Right renal cortex interstitium (tissue), 3 donors: ENCODE measurements around the gene MAD2L2. TPM values are rescaled to one million over a fixed set of nuclear protein-coding genes. Genes with fewer than 3 reads are reported as not detected.
"Not testable (repeated sequence)": the region's sequence is repeated elsewhere in the genome, so short reads cannot be mapped to it uniquely, and the experiment has no call there.

ENCODE experiments used
- DNase-seq, 3 donors: peaks; one replicate each; pipeline ENCODE4 v3.0.0-alpha.2; 2013; ENCODE audit warnings: low read depth in 3 of 3, low spot score in 2 of 3
- polyA plus RNA-seq, 3 donors: library from polyadenylated mRNA; unstranded; fragments of 120-200 nt; gene quantifications; one replicate each; pipeline ENCODE4 v1.2.1, GENCODE V29; 2013; ENCODE audit not compliant: insufficient read length in 3 of 3

The MAD2L2 gene
- polyA plus RNA-seq, 3 donors, result 41.9 to 45.9 (median 44.7) TPM

GRCh38 chr1:11654137-11654938 is 26.6 kb downstream of the MAD2L2 start, which contains the start of the genes FBXO2 and FBXO44:
Gene FBXO2 (minus strand): TSS chr1:11654429. CDS start chr1:11654340, 89 bp downstream.
Gene FBXO44 (plus strand): TSS chr1:11654877. CDS start chr1:11655836, 959 bp downstream.
- DNase-seq, result no peak

GRCh38 chr1:11653861-11654136 is 27.1 kb downstream of the MAD2L2 start:
- DNase-seq, result no peak

- DNase-seq, result no peak
Measured at GRCh38 chr1:11653101-11653860, 27.7 kb downstream of the MAD2L2 start.

- no peak for DNase-seq
Measured at GRCh38 chr1:11652203-11652780, 28.7 kb downstream of the MAD2L2 start.

- DNase-seq, result no peak
Measured at GRCh38 chr1:11651017-11651416, 29.9 kb downstream of the MAD2L2 start.

GRCh38 chr1:11650331-11650991 is 30.5 kb downstream of the MAD2L2 start:
- no peak for DNase-seq

- DNase-seq, result no peak
Measured at GRCh38 chr1:11649624-11650330, 31.2 kb downstream of the MAD2L2 start.

- DNase-seq, result no peak
Measured at GRCh38 chr1:11649237-11649623, 31.7 kb downstream of the MAD2L2 start.

- no peak for DNase-seq
Measured at GRCh38 chr1:11648732-11649158, 32.2 kb downstream of the MAD2L2 start.

GRCh38 chr1:11648039-11648438 is 32.9 kb downstream of the MAD2L2 start:
- DNase-seq, result no peak

- no peak for DNase-seq
Measured at GRCh38 chr1:11647333-11647732, 33.6 kb downstream of the MAD2L2 start.

- DNase-seq, result no peak
Measured at GRCh38 chr1:11646317-11646716, 34.6 kb downstream of the MAD2L2 start.

- DNase-seq, result no peak
Measured at GRCh38 chr1:11645670-11646265, 35.2 kb downstream of the MAD2L2 start.

GRCh38 chr1:11645270-11645669 is 35.7 kb downstream of the MAD2L2 start:
- DNase-seq, result no peak

GRCh38 chr1:11643782-11644181 is 37.2 kb downstream of the MAD2L2 start:
- no peak for DNase-seq

- not testable (repeated sequence) for DNase-seq
Measured at GRCh38 chr1:11642418-11643017, 38.4 kb downstream of the MAD2L2 start.

- DNase-seq, result no peak
Measured at GRCh38 chr1:11641776-11642305, 39.1 kb downstream of the MAD2L2 start.

- no peak for DNase-seq
Measured at GRCh38 chr1:11640944-11641343, 40.0 kb downstream of the MAD2L2 start.

GRCh38 chr1:11640101-11640500 is 40.8 kb downstream of the MAD2L2 start:
- DNase-seq, result no peak
